Spinal cord (tissue), 10 donors: ENCODE data around the gene FAM228B. TPM values are rescaled to one million over a fixed set of nuclear protein-coding genes. Genes with fewer than 3 reads are reported as not detected.

Experiments used
- DNase-seq, 6 donors: peaks; one replicate each; pipeline versions ENCODE4 v3.0.0 to v3.0.0-alpha.2; 2013 to 2015; ENCODE audit warnings: low spot score in 6 of 6, low read depth in 4 of 6
- H3K27ac ChIP-seq: one replicate; pipeline ENCODE4 v1.5.1; 2013; ENCODE audit warnings: low read depth, low read length, control low read depth
- H3K27me3 ChIP-seq: one replicate; pipeline ENCODE4 v1.6.1; 2013; ENCODE audit warnings: low read length; ENCODE audit not compliant: control insufficient read depth, insufficient read depth
- H3K36me3 ChIP-seq: one replicate; pipeline ENCODE4 v1.6.1; 2013; ENCODE audit warnings: low read length; ENCODE audit not compliant: control insufficient read depth, insufficient read depth
- H3K4me1 ChIP-seq: one replicate; pipeline ENCODE4 v1.6.1; 2013; ENCODE audit warnings: low read length; ENCODE audit not compliant: control insufficient read depth, insufficient read depth
- H3K4me3 ChIP-seq: one replicate; pipeline ENCODE4 v1.5.1; 2013; ENCODE audit warnings: low read depth, low read length, control low read depth
- H3K9me3 ChIP-seq: one replicate; pipeline ENCODE4 v1.6.1; 2013; ENCODE audit warnings: low read length; ENCODE audit not compliant: control insufficient read depth, insufficient read depth
- WGBS: methylation state at CpG from one replicate; pipeline ENCODE4 v1.1.5; 2013; ENCODE audit warnings: missing lambda C conversion rate; ENCODE audit not compliant: insufficient coverage; 5-methylcytosine and 5-hydroxymethylcytosine counted together
- polyA plus RNA-seq, 2 donors: library from polyadenylated mRNA; unstranded; fragments of 120-200 nt; gene quantifications; one replicate each; pipeline ENCODE4 v1.2.1, GENCODE V29; 2013; ENCODE audit not compliant: insufficient read length in 2 of 2
- total RNA-seq, 2 donors: library from RNA; depleted of rRNA in 1 of 2; stranded (reverse); fragments of 120-200 nt in 1 of 2; fragments of >200 nt in 1 of 2; gene quantifications; one replicate each; pipeline versions ENCODE4 v1.2.3 to v1.2.4, GENCODE V29; 2013 to 2014
- donor health status: healthy.

Gene FAM228B
- total and polyA plus RNA-seq, 4 donors = 30.4 to 55.0 (median 49.7) TPM

DNA sequence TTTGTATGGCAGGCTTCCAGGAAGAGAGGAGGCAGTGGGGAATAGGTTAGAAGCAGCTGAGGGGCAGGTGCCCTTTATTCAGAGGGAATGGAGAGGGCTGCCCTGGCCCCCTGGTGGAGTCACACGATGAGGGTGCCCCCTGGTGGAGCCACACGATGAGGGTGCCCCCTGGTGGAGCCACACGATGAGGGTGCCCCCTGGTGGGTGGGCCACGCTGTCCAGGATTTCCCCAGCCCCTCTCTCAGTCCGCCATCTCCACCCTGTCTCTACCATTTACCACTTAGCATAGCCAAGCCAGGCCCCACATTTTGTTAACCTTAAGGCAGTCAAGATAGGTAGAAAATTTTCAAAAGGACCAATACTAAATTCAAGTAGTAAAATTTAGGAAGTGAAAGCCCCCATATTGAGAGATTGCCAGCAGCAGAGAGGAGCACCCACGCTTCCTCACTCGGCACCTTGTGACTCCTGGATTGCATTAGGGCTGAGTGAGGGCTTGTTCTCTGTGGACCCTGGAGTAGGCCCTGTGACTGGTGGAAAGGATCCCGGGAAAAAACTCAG lies 41.2 kb downstream of the FAM228B start:
- no peak overlapping the region for H3K27ac ChIP-seq
- peaks cover 5% of the 10 kb centered on the region for H3K4me1 ChIP-seq
- 58% methylated on average over 5 of the region's 8 CpGs for WGBS
- H3K36me3 ChIP-seq = peaks cover 16% of the 10 kb centered on the region
- H3K4me3 ChIP-seq = no peak overlapping the region
- no peaks in the 10 kb centered on the region for H3K27me3 ChIP-seq
- DNase-seq = no peak
- no peaks in the 10 kb centered on the region for H3K9me3 ChIP-seq

DNA sequence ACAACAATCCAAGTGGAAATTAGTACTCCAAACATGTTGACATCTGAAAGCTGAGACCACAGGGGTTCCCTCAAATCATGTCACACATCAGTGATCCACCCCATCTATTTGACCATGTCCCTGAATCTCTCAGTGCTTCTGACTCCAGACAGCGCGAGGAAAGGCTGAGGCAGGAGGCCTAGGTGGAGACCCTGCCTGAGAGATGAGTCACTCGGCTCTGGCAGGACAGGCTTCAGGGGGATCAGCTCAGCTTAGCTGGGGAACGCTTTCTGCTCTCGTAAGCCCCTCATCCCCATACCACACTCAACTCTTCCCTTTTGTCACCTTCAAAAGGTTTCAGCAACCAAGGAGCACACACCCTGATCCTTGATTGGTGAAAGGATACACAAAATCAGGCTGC lies 45.8 kb downstream of the FAM228B start:
- Histone ChIP-seq H3K4me3 (no peak overlapping the region), H3K36me3 (peaks cover 6% of the 10 kb centered on the region), H3K27me3 (no peaks in the 10 kb centered on the region), H3K4me1 (peaks cover 5% of the 10 kb centered on the region), H3K27ac (no peak overlapping the region), H3K9me3 (no peaks in the 10 kb centered on the region)
- DNase-seq = no peak
- WGBS = 90% methylated on average over 5 of the region's 5 CpGs

DNA sequence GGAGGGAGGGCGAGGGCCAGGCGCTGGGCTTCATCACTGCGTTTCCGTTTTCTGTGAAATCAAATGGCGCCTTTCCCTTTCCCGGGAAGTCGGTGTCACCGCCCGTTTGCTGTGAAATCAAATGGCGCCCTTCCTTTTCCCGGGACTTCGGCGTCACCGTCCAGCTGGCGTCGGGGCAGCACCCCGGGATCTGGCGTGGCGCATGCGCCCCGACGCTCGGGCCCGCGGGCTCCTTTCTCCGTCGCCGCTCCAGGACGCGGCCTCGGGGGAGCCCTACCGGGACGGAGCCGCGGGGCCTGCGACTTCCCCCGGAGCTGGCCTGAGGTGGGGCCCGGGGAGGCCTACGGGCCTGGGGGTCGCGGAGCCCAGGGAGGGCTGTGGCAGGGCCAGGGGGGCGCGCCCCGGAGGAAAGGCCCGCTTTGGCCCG lies 51.6 kb downstream of the FAM228B start, which contains the start of gene FAM228A:
TSS of gene FAM228A (plus strand) at position 203 of the 427 bp plus-strand sequence. CDS start 428 bp downstream, outside the sequence.
- Histone ChIP-seq H3K4me3 (no peak within 1 kb of the TSS), H3K27ac (no peak within 1 kb of the TSS), H3K4me1 (no peaks in the 10 kb centered on the region), H3K9me3 (no peaks in the 10 kb centered on the region), H3K27me3 (no peaks in the 10 kb centered on the region), H3K36me3 (peaks cover 2% of the 10 kb centered on the region)
- WGBS = 37% methylated on average over 46 of the region's 46 CpGs
- no peak for DNase-seq

DNA sequence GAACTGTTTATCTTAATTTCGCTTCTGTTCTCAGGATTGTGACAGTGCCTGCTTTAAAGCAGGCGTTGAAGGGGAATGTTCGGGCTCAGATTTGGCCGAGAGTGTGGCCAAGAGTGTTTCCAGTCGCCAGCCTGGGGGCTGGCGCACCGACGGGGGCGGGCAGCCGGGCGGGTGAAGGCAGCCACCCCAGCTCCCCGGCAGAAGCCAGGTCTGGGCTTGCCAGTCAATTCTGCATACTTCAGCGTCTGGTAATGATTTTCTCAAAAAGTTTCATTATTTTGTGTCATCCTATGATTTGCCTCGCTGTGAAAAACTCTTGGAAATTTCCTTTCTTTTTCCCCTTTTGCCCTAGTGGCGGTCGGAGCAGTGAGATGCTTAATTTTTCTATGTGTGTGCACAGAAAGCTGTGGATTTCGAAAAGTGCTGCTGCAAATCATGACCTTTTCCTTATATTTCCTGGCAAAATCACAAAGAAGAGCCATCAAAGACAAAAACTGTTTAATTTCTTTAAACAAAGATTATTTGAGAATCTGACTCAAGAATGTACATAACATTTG lies 52.4 kb downstream of the FAM228B start:
- H3K27ac ChIP-seq = no peak overlapping the region
- no peaks in the 10 kb centered on the region for H3K9me3 ChIP-seq
- H3K4me1 ChIP-seq = no peaks in the 10 kb centered on the region
- H3K36me3 ChIP-seq = peaks cover 2% of the 10 kb centered on the region
- no peaks in the 10 kb centered on the region for H3K27me3 ChIP-seq
- DNase-seq = no peak
- WGBS = 80% methylated on average over 14 of the region's 17 CpGs
- H3K4me3 ChIP-seq = no peak overlapping the region

DNA sequence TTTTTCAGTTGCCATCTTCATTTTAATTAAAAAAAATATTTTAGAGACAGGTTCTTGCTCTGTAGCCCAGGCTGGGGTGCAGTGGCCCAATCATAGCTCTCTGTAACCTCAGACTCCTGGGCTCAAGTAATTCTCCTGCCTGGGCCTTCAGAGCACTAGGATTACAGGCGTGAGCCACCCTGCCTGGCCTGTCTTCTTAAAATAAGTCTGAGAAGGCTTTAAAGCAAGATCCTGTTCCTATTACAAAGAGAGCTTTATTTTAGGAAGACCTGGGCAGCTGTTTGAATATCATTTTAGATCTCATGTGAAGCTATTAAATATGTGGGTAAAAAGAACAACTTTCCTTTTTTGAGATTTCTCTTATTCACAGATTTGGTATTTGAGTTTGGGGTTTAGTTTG lies 53.1 kb downstream of the FAM228B start:
- no peak for DNase-seq

DNA sequence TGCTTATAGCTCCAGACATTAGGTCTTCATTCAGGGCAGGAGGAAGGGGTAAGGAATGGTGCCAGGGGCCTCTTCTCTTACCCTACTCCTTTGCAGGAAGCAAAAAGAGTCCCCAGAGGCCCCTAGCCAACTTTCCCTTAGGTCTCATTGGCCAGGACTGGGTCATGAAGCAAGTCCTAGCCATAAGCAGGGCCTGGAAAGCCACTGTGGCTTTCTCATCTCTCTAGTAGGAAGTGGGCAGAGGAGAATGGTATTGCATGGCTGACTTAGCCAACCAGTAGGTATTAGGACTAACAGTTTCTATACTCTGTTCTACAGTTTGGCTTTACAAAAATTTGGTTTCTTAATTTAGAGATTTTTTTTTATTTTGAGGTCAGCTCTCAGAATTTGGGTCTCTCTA lies 56.4 kb downstream of the FAM228B start:
- Histone ChIP-seq H3K4me3 (no peak overlapping the region), H3K27ac (no peak overlapping the region), H3K27me3 (no peaks in the 10 kb centered on the region), H3K4me1 (no peaks in the 10 kb centered on the region), H3K36me3 (peaks cover 2% of the 10 kb centered on the region), H3K9me3 (no peaks in the 10 kb centered on the region)
- no peak for DNase-seq

More for the DNA sequence above, 53.1 kb downstream of the FAM228B start:
- Histone ChIP-seq H3K9me3 (no peaks in the 10 kb centered on the region), H3K4me3 (no peak overlapping the region), H3K4me1 (no peaks in the 10 kb centered on the region), H3K27ac (no peak overlapping the region), H3K36me3 (peaks cover 2% of the 10 kb centered on the region), H3K27me3 (no peaks in the 10 kb centered on the region)
- no CpG with 5 or more reads among the region's 1 CpG for WGBS

DNA sequence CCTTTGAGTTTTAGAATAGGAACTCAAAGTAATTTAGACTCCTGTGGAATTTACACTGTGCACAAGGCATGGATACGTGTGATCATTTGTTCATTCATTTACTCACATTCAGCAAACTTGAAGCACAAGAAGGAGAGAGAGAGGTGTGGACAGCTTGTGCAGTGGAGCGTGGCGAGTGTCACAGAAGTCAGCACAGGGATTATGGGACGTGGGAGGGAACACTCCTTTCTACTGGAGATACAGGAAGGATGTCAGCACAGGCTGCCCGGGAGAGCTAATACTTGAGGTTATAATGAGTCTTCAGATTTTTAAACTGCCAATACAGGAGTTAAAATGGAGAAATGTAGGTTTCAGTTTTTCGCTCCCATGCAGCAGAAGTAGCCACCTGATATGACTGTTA lies 58.6 kb downstream of the FAM228B start:
- no peak overlapping the region for H3K4me3 ChIP-seq
- H3K36me3 ChIP-seq = no peaks in the 10 kb centered on the region
- H3K27ac ChIP-seq = no peak overlapping the region
- H3K4me1 ChIP-seq = no peaks in the 10 kb centered on the region
- no peaks in the 10 kb centered on the region for H3K9me3 ChIP-seq
- WGBS = 71% methylated on average over 3 of the region's 6 CpGs
- H3K27me3 ChIP-seq = no peaks in the 10 kb centered on the region
- no peak for DNase-seq

DNA sequence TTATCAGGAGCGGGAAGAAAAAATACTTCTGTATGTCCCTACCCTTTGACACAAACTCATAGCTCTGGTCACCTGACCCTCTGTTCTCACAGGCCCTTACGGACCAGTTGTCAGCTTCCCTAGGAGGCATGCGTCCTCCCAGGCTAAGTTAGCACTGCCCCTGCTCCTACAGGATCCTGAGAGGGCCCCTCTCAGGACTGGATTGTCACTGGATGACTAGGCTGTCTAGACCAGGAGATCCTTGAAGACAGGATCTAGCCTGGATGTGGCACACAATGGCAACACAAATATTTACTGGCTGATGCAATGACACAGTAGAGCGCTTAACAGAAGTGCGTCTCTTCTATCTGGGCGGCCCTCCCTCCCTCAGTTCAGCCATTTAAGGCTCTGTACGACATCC lies 59.2 kb downstream of the FAM228B start:
- no peaks in the 10 kb centered on the region for H3K36me3 ChIP-seq
- WGBS = 98% methylated on average over 6 of the region's 7 CpGs

DNA sequence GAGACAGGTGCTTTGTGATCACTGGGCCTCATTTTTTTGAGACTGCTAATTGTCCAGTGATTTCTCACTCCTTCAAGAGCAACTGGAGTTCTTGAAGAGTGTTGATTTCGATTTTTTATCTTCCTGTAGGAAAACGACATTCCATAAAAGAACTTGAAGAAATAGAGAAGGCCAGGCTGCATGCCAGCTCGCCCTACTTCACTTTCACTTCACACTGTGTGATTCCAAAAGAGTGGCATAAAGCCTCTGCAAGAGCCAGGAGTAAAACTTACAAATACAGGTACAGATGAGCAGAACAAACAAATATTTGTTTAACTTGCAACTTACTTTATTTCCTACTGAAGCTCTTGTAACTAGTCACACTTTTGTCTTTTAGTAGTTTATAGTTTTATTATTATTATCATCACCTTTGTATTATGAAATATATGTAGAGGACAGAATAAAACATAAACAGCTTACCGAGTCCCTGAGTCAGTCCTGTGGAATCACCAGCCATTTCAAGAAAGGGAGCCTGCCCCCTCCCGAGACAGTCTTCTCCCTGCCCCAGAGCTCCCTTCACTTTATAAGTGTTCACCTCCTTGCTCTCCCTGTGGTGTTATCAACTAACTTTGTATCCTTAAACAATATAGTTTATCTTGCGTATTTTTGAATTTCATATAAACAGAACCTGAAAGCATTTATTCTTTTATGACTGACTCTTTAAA lies 60.2 kb downstream of the FAM228B start:
- Histone ChIP-seq H3K27me3 (no peaks in the 10 kb centered on the region), H3K9me3 (no peaks in the 10 kb centered on the region), H3K27ac (no peak overlapping the region), H3K36me3 (no peaks in the 10 kb centered on the region), H3K4me1 (no peaks in the 10 kb centered on the region), H3K4me3 (no peak overlapping the region)
- no peak for DNase-seq
- 80% methylated on average over 1 of the region's 6 CpGs for WGBS

More for the DNA sequence above, 59.2 kb downstream of the FAM228B start:
- no peaks in the 10 kb centered on the region for H3K4me1 ChIP-seq
- H3K27ac ChIP-seq = no peak overlapping the region
- no peaks in the 10 kb centered on the region for H3K9me3 ChIP-seq
- H3K27me3 ChIP-seq = no peaks in the 10 kb centered on the region
- no peak overlapping the region for H3K4me3 ChIP-seq
- DNase-seq = no peak

DNA sequence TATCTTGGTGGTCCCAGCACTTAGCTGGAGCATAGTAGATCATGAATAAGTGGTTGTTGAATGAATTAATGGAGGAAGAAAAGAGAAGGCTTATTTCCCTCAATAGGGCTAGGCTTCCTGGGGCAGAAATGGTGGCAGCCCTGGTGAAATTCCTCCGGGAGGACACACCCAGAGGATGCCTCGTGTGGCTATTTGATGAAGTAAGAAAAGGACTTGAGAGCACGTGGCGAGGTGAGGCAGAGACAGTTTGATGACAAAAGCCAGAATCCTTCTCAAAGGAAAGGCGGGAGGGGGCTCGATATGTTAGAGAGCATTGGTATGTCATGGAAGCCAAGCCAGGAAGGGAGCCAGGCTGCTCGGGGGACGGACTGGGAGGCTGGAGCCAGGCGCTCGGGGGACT lies 66.3 kb downstream of the FAM228B start:
- Histone ChIP-seq H3K27me3 (no peaks in the 10 kb centered on the region), H3K9me3 (peaks cover 1% of the 10 kb centered on the region), H3K36me3 (peaks cover 12% of the 10 kb centered on the region), H3K27ac (no peak overlapping the region), H3K4me3 (no peak overlapping the region), H3K4me1 (no peaks in the 10 kb centered on the region)
- no peak for DNase-seq
- 85% methylated on average over 10 of the region's 10 CpGs for WGBS
